Peyer's patch (tissue), 4 donors: ENCODE data around the gene VWA5A. TPM values are rescaled to one million over a fixed set of nuclear protein-coding genes. Genes with fewer than 3 reads are reported as not detected.
A peak's percentile ranks its signal among the peaks of the same experiment; 100 is the strongest.

Experiments used
- DNase-seq, 3 donors: peaks; one replicate each; pipeline ENCODE4 v3.0.0-alpha.2; 2017 to 2019
- H3K27ac ChIP-seq, 4 donors: fragments of 200-600 bp; sonication (generic); one replicate each; pipeline ENCODE4 v1.5.1; 2016 to 2019
- H3K27me3 ChIP-seq, 2 donors: fragments of 200-600 bp; sonication (generic); one replicate each; pipeline ENCODE4 v1.5.1; 2019
- H3K36me3 ChIP-seq, 3 donors: fragments of 200-600 bp; sonication (generic); one replicate each; pipeline ENCODE4 v1.5.1; 2016 to 2019
- H3K4me1 ChIP-seq, 4 donors: fragments of 200-600 bp; sonication (generic); one replicate each; pipeline ENCODE4 v1.5.1; 2016 to 2019
- H3K4me3 ChIP-seq, 4 donors: fragments of 200-600 bp; sonication (generic); 1 replicate in 3 of 4; 2 replicates in 1 of 4; pipeline ENCODE4 v1.5.1; 2016 to 2019; ENCODE audit warnings: mild to moderate bottlenecking in 1 of 4
- H3K9me3 ChIP-seq, 4 donors: fragments of 200-600 bp; sonication (generic); one replicate each; pipeline ENCODE4 v1.5.1; 2016 to 2019; ENCODE audit warnings: mild to moderate bottlenecking in 1 of 4
- POLR2A ChIP-seq, 2 donors: fragments of 450-650 bp; IDR thresholded peaks; one replicate each; pipeline ENCODE4 v1.5.1; 2017; ENCODE audit warnings: antibody characterized with exemption in 2 of 2, mild to moderate bottlenecking in 2 of 2, moderate library complexity in 2 of 2
- total RNA-seq, 4 donors: library from RNA; depleted of rRNA; stranded (reverse); fragments of >200 nt; gene quantifications; one replicate each; pipeline ENCODE4 v1.1.0, GENCODE V29; 2016
- TF ChIP-seq, protein P1 (sequence below), 6 experiments: fragments of 450-650 bp in 4 of 6; fragments of 200-600 bp in 2 of 6; sonication (generic) in 1 of 6; IDR thresholded peaks; one replicate each; pipeline ENCODE4 v1.5.1; 2017 to 2019; ENCODE audit warnings: antibody characterized with exemption in 6 of 6, mild to moderate bottlenecking in 3 of 6, moderate library complexity in 1 of 6

Gene VWA5A
- total RNA-seq, 4 donors from 2014 or later = 45.2 to 83.4 (median 62.6) TPM

DNA sequence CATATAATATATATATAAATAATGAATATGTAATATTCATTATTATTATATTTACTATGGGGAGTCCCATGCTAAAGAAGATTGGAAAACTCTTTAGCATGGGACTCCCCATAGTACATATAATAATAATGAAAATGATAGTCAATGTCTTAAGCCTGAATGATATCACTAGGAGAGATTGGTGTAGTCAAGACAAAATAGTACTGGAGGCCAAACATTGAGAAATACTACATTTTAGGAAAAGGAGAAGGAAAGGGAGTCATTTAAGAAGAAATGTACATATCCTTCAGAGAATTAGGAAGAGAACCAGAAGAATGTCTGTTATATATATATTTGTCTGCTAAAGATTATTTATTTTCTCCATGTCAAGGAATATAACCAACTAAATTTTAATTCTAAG, 5.0 kb upstream of the VWA5A start:
- DNase-seq = no peak

DNA sequence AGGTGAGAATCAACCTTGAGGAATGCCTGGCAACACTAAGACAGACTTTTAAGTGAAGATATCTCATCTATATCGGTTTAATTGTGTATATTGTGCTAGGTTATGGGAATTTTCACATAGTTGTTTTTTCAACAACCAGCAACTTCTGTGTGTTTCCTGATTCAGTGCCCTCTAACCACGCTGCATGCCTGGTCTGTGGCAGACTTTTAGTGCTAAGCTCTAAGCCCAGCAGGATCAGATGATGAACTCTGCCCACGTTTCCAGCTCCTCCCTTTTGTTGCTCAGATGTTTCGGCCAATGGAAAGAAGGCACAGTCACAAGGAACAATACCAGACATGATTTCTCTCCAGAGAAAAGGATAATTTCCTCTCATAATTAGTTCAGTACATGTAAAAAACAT, 1.4 kb upstream of the VWA5A start:
- H3K27me3 ChIP-seq = no peaks in the 10 kb centered on the region
- H3K27ac ChIP-seq = peak overlapping the region in 2 of 4 donors; percentile 37 to 67
- H3K9me3 ChIP-seq = no peaks in the 10 kb centered on the region
- no peak overlapping the region for H3K4me3 ChIP-seq
- H3K36me3 ChIP-seq = peaks cover 0 to 17% (median 0%) of the 10 kb centered on the region in 3 donors
- peak in 2 of 3 donors; percentile 58 to 74 for DNase-seq
- peaks cover 0 to 7% (median 0%) of the 10 kb centered on the region in 4 donors for H3K4me1 ChIP-seq
- TF ChIP-seq, protein P1, sequence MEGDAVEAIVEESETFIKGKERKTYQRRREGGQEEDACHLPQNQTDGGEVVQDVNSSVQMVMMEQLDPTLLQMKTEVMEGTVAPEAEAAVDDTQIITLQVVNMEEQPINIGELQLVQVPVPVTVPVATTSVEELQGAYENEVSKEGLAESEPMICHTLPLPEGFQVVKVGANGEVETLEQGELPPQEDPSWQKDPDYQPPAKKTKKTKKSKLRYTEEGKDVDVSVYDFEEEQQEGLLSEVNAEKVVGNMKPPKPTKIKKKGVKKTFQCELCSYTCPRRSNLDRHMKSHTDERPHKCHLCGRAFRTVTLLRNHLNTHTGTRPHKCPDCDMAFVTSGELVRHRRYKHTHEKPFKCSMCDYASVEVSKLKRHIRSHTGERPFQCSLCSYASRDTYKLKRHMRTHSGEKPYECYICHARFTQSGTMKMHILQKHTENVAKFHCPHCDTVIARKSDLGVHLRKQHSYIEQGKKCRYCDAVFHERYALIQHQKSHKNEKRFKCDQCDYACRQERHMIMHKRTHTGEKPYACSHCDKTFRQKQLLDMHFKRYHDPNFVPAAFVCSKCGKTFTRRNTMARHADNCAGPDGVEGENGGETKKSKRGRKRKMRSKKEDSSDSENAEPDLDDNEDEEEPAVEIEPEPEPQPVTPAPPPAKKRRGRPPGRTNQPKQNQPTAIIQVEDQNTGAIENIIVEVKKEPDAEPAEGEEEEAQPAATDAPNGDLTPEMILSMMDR (IDR thresholded peaks at IDR 0.05) = no peak
- peak in 1 of 2 donors; percentile 57 for TF ChIP-seq POLR2A (IDR thresholded peaks at IDR 0.05)

More for the DNA sequence above, 5.0 kb upstream of the VWA5A start:
- Histone ChIP-seq H3K4me1 (no peaks in the 10 kb centered on the region), H3K9me3 (no peaks in the 10 kb centered on the region), H3K4me3 (no peak overlapping the region), H3K36me3 (no peaks in the 10 kb centered on the region), H3K27me3 (no peaks in the 10 kb centered on the region), H3K27ac (no peak overlapping the region)
- TF ChIP-seq, protein P1 (IDR thresholded peaks at IDR 0.05) = no peak
- TF ChIP-seq POLR2A (IDR thresholded peaks at IDR 0.05) = no peak

DNA sequence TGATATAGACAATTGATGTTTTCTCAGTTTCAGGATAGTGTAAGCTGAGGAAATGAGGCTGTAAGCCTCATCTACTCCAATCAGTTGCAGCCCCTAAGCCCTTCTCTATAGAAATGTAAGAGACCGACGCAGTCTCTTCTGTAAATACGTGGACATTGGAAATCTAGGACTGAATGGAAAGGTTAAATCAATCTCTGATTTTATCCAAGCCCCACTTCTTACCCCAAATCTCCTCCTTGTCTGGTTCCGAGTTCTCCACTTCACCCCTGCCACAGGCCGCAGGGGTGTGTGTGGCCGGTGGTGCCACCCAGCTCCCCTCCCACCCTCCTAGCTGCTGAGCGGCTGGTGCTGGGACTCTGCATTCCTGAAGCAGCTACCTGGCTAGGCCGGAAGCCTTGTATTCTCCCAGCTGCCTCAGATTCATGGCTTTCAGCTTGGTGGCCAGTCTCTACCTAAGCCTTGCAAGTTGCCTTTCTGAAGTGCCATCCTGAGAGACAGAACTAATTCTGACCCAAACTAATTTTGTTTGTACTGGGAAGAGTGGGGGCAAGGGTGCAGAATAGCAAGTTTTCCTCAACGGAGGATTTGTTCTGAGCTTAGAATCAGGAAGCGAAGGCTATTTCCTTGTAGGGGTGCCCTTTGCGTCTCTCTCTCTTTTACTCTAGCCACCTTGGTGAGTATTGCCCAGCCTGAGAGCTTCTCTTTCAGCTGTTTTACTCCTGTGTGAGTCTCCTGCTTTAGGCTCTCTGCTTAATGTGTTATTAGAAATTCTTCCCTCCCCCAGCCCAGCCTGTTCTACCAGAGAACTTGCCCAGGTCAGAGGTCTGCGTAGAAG, 749 bp downstream of the VWA5A start:
- H3K4me3 ChIP-seq = peak overlapping the region; percentile 43 to 72 (median 54)
- H3K36me3 ChIP-seq = peaks cover 0 to 37% (median 0%) of the 10 kb centered on the region in 3 donors
- TF ChIP-seq, protein P1 (IDR thresholded peaks at IDR 0.05) = no peak
- TF ChIP-seq POLR2A (IDR thresholded peaks at IDR 0.05) = no peak
- peaks cover 0 to 7% (median 0%) of the 10 kb centered on the region in 4 donors for H3K4me1 ChIP-seq
- H3K27ac ChIP-seq = peak overlapping the region; percentile 44 to 76 (median 66)
- DNase-seq = peak in 2 of 3 donors; percentile 50 to 57
- H3K27me3 ChIP-seq = no peaks in the 10 kb centered on the region
- H3K9me3 ChIP-seq = no peaks in the 10 kb centered on the region

- Histone ChIP-seq H3K4me3 (no peak overlapping the region), H3K9me3 (no peaks in the 10 kb centered on the region), H3K27ac (no peak overlapping the region), H3K4me1 (peaks cover 0 to 7% (median 0%) of the 10 kb centered on the region in 4 donors), H3K36me3 (peaks cover 0 to 62% (median 0%) of the 10 kb centered on the region in 3 donors), H3K27me3 (no peaks in the 10 kb centered on the region)
- DNase-seq = no peak
- TF ChIP-seq, protein P1 (IDR thresholded peaks at IDR 0.05) = no peak
- no peak for TF ChIP-seq POLR2A (IDR thresholded peaks at IDR 0.05)
Measured at GRCh38 chr11:124119103-124119502, 3.9 kb downstream of the VWA5A start.

DNA sequence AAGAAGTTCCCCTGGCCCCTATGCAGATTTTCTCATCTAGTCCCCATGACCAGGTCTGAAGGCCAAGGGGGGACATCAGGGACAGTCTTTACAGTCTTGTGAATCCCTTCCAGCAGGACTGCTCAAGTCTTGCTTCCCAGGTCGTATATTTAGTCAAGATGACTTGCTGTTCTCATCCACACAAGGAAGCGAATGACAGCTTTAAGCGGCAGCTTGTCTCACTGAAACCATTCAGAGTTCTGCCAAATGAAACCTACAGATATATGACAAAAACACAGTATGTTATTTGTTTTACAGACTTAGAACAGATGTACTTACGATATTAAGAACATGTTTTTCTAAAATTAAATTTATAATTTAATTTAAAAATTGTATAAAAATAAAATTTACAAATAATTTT, 5.6 kb downstream of the VWA5A start:
- TF ChIP-seq, protein P1 (IDR thresholded peaks at IDR 0.05) = no peak
- no peak for TF ChIP-seq POLR2A (IDR thresholded peaks at IDR 0.05)
- Histone ChIP-seq H3K9me3 (no peaks in the 10 kb centered on the region), H3K27me3 (no peaks in the 10 kb centered on the region), H3K36me3 (peaks cover 0 to 76% (median 0%) of the 10 kb centered on the region in 3 donors), H3K27ac (no peak overlapping the region), H3K4me1 (peaks cover 0 to 7% (median 0%) of the 10 kb centered on the region in 4 donors), H3K4me3 (no peak overlapping the region)
- DNase-seq = no peak
